Body of pancreas (tissue), 4 donors: ENCODE measurements around the gene ALDOC.

Source experiments
- CTCF ChIP-seq, 7 experiments: fragments of 450-650 bp in 4 of 7; fragments of 200-600 bp in 3 of 7; sonication (generic) in 3 of 7; IDR thresholded peaks; one replicate each; pipeline ENCODE4 v1.5.1; 2016 to 2019; ENCODE audit warnings: antibody characterized with exemption in 7 of 7
- POLR2A ChIP-seq, 3 donors: fragments of 450-650 bp; IDR thresholded peaks; one replicate each; pipeline ENCODE4 v1.6.1; 2016; ENCODE audit warnings: antibody characterized with exemption in 3 of 3, mild to moderate bottlenecking in 2 of 3

GRCh38 chr17:28536532-28537218 lies 40.0 kb downstream of the ALDOC start:
- TF ChIP-seq CTCF (IDR thresholded peaks at IDR 0.05) (no peak), POLR2A (IDR thresholded peaks at IDR 0.05) (no peak)
